NCI-H2227 (cell line): ENCODE data around the gene TEX38.
"Not testable (repeated sequence)": the region's sequence is repeated elsewhere in the genome, so short reads cannot be mapped to it uniquely, and the experiment has no call there.

Source experiments
- DNase-seq: peaks from one replicate; lab custom pipeline; 2025; ENCODE audit not compliant: unreplicated experiment; lab: John Stamatoyannopoulos, UW

The TEX38 gene

GRCh38 chr1:46671554-46671953 lies at the start of gene TEX38:
Gene TEX38, plus strand, starts transcription at chr1:46671854. Its CDS starts 81 bp downstream, at chr1:46671935.
- no peak for DNase-seq

GRCh38 chr1:46621930-46622329 lies 49.7 kb upstream of the TEX38 start:
- no peak for DNase-seq

DNA sequence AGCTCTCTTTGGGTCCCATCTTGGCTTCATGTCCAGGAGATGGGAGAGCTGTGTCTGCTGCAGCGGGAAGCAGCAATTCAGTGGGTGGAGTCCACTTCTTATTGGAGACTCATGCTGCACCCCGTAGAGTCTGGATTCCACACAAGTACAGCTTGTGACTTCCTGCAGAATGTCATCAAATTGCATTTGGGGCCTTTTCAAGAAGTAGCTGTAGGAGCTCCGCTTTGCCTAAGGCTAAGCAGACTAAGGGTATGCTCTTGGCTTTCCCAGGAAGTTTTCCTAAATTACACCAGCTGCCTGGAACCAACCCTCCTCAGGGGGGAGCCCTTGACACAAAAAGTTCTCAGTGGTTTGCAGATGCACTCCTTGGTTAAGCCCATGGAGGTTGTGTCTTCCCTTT lies 49.3 kb upstream of the TEX38 start:
- DNase-seq = no peak

DNA sequence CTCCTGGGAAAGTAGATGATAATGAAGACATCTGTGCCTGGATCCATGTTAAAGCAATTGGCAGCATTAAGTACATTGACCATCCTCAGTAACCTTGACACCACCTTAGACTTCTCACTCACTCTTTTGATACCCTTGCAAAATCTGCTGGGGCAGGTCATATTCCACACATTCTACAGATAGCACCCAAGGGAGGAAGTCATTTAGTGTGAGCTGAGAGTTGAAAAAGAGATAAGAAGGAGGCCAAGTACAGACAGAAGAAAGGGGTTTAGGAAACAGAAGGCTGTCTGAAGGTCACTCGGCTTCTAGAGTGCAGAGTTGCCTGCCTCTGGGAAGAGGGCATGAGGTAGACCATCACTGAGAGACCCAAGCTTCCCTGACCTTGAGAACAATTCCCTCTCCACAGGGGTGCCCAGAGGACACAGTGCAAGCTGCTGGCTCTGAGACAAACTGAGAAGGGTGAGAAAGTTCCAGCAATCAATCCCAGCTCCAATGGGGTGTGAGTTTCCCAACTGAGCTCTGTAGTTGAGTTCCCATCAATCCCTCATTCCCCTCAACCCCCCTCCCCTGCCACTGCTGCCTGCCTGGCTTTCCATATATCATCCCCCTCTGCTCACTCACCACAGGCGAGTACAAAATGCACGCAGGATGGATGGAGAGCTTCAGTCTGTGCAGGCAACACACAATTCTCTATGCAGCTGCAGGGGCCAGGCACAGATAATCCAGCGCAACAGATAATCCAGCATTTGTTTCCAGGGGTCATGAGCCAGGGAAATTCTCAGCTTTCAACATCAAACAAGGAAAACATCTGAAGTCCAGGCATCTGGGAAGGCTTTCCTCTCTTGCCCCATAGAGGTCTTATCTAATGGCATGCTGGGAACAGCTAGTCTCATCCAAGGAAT lies 47.7 kb upstream of the TEX38 start:
- no peak for DNase-seq

DNA sequence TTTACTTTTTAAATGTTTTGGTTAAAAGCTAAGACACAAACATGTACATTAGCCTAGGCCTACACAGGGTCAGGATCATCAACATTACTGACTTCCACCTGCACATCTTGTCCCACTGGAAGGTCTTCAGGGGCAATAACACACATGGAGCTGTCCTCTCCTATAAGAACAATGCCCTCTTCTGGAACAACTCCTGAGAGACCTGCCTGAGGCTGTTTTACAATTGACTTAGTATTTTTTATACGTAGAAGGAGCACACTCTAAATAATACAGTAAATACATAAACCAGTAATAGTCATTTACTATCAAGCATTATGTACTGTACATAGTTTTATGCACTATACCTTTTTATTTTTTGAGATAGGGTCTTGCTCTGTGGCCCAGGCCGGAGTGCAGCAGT lies 40.9 kb upstream of the TEX38 start:
- no peak for DNase-seq

- DNase-seq = no peak
Measured at GRCh38 chr1:46635205-46635604, 36.4 kb upstream of the TEX38 start.

DNA sequence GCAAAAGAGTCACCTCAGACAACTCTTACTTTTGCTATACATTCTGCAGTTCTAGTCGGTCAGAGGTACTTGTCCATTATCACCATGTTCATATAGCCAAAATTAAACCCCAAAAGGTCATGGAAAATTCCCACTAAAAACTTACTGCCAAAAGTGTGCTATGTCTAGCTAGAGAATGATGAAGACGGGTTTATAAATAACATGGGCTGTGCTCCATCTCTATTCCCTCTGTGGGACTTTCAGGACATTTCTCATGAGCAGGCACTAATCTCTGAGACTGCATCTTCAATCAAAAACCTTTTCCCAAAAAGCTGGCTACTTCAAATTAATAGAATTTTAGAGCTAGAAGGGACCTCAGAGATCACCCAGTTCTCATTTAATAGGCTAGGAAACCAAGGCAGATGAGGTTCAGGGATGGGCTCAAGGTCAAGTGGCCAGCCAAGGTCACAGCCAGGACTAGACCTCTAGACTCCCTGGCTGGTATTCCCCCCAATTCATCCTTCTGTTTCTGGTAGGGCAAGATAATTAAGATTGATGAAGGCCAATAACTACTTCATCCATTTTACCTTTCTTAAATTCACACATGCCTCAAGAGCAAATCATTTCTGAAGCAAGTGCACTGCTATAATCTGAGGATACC lies 34.1 kb upstream of the TEX38 start:
- no peak for DNase-seq

DNA sequence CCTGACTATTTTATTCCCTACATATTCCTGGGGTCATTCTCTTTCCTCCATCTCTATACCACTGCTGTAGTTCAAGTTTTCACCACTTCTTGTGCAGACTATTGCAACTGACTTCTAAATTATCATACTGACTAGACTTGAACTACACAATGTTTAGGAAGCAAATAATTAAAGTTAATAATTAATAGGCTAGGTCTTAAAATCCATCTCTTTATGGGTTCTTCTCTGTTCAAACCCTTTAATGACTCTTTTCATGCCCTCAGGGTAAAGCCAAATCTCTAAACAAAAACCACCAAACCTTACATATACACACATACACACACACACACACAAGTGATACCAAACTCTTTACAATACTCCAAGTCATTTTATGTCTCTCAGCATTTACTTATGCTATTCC lies 32.7 kb upstream of the TEX38 start:
- DNase-seq = no peak

GRCh38 chr1:46639547-46639946 lies 32.1 kb upstream of the TEX38 start:
- no peak for DNase-seq

GRCh38 chr1:46642115-46642680 lies 29.5 kb upstream of the TEX38 start:
- DNase-seq = no peak

DNA sequence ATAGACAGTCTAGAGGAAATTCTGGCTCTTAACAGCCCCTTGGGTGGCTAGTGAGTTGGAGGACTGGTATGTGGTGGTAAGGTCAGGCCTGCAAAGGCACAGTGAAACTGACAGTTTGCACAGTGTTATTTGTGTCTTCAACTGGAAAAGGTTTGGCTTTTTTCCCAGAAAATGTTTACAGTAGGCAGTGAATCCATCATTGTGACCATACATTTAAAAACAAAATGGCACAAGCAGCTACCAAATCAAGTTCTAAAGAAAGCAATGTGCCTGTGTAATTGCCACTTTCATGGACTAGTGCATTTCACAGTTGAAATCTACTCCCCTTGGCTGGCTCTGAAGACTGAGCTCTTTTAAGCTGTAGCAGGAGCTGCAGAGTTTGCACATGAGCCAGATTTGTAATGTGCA lies 28.3 kb upstream of the TEX38 start:
- peak; percentile 81 for DNase-seq

DNA sequence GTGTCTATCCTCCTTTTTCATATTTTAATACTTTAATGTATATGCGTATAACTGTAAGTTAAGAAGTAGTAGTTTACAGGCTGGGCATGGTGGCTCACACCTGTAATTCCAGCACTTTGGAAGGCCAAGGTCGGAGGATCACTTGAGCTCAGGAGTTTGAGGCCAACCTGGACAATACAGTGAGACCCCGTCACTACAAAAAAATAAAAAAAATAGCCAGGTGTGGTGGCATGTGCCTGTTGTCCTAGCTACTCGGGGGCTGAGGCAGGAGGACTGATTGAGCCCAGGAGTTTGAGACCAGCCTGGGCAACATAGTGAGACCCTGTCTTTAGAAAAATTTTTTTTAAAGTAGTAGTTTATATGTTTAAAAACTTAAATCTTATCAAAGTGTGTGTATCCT lies 25.8 kb upstream of the TEX38 start:
- DNase-seq = no peak

DNA sequence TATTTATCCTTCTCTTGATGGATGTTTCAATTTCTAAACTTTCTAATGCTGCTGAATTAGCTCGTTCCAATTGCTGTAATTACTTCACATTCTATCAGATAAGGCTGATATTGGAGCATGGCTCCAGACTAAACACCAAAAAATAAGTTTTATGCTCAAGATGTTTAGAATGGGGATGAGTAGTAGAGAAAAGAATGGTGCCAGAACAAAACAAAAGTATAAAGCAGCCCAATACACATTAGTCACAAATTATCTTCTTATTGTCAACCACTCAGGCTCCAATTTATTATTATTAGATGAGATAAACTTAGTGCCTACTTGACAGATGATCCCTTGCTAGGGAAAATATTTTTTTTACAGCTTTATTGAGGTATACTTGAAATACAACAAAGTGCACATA lies 25.3 kb upstream of the TEX38 start:
- no peak for DNase-seq

DNA sequence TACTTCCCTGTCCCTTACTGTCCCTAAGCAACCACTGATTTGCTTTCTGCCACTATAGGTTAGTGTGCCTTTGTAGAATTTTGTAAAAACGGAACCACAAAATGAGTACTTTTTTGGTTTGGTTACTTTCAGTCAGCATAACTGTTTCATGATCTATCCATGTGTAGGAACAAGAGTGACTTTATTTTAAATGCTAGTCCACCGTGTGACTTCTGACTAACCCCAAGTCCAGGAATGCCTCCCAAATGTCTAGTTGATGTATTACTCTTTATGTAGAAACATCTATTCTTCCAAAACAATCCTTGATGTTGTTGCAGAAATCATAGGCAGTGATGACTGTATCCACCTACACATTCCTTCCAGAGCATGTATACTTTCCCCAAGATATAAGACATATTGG lies 24.8 kb upstream of the TEX38 start:
- DNase-seq = no peak

DNA sequence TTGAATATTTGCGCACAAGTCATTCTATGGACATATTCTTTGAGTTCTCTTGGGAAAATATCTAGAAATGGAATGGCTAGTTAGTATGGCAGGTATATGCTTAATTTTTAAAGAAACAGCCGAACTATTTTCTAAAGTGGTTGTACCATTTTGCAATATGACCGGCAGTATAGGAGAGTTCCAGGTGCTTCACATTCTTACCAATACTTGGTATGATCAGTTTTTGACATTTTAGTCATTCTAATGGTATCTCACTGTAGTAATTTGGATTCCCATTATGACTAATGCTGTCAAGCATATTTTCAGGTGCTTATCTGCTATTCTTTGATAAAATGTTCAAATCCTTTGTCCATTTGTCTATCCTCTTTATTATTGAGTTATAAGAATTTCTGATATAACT lies 24.0 kb upstream of the TEX38 start:
- no peak for DNase-seq

DNA sequence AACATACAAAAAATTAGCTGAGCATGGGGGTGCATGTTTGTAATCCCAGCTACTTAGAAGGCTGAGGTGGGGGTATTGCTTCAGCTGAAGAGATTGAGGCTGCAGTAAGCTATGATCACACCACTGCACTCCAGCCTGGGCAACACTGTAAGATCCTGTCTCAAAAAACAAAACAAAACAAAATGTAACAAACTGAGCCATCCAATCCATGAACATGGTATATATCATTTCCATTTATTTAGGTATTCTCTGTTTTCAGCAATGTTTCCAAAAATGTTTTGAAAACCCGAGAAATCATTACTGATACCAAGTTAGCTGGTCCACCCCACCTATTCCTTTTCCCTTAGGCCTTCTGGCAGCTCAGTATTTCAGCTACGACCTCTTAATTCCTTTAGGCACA lies 21.9 kb upstream of the TEX38 start:
- DNase-seq = no peak

DNA sequence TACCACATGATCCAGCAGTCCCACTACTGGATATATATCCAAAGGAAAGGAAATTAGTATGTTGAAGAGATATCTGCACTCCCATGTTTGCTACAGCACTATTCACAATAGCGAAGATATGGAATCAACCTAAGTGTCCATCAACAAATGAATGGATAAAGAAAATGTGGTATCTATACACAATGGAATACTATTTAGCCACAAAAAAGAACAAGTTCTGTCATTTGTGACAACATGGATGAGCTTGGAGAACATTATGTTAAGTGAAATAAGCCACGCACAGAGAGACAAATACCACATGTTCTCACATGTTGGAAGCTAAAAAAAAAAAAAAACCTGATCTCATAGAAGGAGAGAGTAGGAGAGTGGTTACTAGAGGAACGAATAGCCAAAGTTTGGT lies 21.2 kb upstream of the TEX38 start:
- DNase-seq = no peak

DNA sequence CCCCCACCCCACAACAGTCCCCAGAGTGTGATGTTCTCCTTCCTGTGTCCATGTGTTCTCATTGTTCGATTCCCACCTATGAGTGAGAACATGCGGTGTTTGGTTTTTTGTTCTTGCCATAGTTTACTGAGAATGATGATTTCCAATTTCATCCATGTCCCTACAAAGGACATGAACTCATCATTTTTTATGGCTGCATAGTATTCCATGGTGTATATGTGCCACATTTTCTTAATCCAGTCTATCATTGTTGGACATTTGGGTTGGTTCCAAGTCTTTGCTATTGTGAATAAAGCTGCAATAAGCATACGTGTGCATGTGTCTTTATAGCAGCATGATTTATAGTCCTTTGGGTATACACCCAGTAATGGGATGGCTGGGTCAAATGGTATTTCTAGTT lies 20.5 kb upstream of the TEX38 start:
- DNase-seq = not testable (repeated sequence)

DNA sequence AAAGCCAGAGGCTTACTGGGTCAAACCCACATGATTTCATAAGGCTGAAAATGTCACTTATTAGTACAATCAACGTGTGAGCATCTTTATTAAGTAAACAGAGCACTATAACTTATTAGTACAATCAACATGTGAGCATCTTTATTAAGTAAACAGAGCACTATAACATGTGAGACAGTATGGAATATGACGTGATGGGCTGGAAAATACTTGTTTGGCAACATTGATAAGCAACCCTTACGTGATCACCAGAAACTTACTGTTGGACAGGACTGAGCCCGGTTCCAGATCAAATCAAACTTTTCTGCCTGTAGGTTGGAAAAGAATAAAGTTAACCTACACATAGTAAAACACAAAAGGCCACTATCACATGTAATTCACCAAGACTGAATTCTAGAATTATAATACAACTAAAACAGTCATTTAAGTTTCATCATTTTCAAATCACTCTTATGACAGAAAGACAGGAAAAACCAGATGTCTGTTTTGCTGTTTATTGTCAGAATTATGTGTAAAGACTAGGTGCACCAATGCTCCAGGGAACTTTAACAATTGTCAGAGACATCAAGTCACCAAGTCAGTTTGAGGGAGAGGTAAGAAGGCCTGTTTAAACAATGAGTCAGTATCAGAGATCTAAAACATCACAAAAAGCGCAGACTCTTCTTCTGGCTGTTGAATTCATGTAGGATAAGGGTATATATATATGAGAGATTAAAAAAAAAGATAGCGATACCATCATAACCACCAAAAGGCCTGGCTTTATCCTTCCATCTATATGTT lies 19.1 kb upstream of the TEX38 start:
- no peak for DNase-seq

DNA sequence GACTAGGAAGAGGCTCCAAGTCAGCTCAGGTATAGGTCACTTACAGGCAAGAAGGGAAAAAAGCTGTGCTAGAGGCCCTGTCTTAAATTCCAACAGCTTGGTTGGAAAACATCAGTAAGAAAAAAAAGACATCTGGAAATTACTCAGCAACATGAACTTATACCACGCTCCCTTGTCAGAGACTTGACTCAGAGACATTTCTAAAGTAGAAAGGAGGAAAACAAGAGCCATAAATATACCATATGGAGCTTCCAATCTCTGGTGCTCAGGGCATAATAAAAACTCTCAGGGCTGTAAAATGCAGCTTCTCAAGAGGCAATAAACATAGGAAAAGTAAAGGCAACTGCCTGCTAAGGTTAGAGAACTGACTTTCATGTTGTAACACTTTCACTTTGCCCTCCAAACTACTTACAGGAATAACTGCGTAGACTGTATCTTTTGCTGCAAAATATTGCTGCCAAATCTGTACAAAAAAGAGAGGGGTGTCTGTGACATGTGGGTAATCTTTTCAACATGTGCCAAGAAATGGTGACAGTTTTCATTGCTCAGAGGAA lies 18.2 kb upstream of the TEX38 start:
- DNase-seq = no peak

GRCh38 chr1:46654012-46654411 lies 17.6 kb upstream of the TEX38 start:
- no peak for DNase-seq
